Measurements from ENCODE around the gene C7orf57.
A peak's percentile ranks its signal among the peaks of the same experiment; 100 is the strongest.
"Not testable (repeated sequence)": the region's sequence is repeated elsewhere in the genome, so short reads cannot be mapped to it uniquely, and the experiment has no call there.

C7orf57 gene

DNA sequence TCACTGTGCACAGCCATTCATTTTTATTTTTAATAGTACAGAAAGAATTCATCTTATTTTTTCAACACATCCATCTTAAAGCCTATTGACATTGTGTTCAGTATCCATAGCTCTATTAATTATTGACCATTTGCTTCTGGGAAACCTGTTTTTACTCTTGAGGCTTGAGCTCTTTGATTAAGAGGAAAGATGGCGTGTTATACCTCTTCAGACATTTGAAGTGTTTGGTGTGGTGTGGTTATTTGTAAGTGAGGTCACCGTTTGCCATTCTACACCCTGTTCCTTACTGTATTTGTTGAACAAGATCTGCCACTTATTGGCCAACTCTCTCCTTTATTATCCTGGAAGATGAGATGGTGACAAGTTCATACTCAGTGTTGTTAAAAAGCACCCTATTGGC is 18.4 kb downstream of the C7orf57 start:
- H3K36me3 ChIP-seq (ENCODE audit: insufficient read depth, low read length) = no peaks in the 10 kb centered on the region
- no peak overlapping the region for H3K27ac ChIP-seq (ENCODE audit: low read depth, low read length)
- no peak overlapping the region for H3K4me3 ChIP-seq (ENCODE audit: low read length)
- H3K27me3 ChIP-seq (ENCODE audit: insufficient read depth, low read length) = no peaks in the 10 kb centered on the region
- WGBS = 73% methylated on average over 1 of the region's 2 CpGs
- H3K4me1 ChIP-seq (ENCODE audit: insufficient read depth, low read length) = no peaks in the 10 kb centered on the region
- no peak overlapping the region for H3K9ac ChIP-seq (ENCODE audit: low read depth, low read length)
- H3K9me3 ChIP-seq (ENCODE audit: insufficient read depth, low read depth, low read length) = peaks cover 9% of the 10 kb centered on the region; the same call in 1 of the 2 replicates

DNA sequence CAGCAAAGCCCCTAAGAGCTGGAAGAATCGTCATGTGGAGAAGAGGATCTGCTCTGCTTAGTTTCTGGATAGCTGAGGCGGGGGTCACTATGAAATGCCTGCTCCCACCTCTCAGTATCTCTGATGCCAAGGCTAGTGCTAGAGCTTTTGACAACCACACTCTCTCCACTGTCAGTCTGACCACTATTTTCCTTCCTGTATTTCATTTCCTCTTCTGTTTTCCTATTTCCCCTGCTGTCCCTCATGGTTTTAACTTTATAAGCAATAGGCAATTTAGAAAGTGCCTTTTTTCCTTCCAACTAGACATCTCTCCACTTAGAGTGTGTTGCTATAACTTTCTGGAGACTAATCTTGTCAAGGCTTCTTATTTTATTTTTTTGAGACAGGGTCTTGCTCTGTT is 23.6 kb downstream of the C7orf57 start:
- Histone ChIP-seq H3K36me3 (ENCODE audit: insufficient read depth, low read length) (no peaks in the 10 kb centered on the region), H3K27me3 (ENCODE audit: insufficient read depth, low read length) (no peaks in the 10 kb centered on the region), H3K9me3 (ENCODE audit: insufficient read depth, low read depth, low read length) (peaks cover 11% of the 10 kb centered on the region; the same call in 1 of the 2 replicates), H3K4me1 (ENCODE audit: insufficient read depth, low read length) (no peaks in the 10 kb centered on the region), H3K4me3 (ENCODE audit: low read length) (no peak overlapping the region), H3K9ac (ENCODE audit: low read depth, low read length) (no peak overlapping the region), H3K27ac (ENCODE audit: low read depth, low read length) (no peak overlapping the region)
- 90% methylated on average over 2 of the region's 2 CpGs for WGBS

DNA sequence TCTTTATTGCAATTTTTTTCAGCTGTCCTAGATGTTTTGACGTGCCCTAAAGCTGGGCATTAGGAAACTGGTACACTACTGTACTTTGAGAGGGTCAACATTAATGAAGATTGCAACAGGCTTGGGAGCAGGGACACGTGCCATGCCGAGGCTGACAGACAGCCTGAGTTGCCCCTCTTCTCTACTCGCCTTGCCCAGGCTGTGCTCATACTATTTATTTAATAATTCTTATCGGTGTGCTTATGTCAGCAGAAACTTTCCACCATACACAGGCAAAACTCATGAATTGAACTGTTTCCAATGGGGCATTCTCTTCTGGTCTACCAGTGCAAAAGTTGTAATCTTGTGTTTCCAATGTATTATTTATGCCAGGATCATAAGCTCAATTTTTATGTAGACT is 24.4 kb downstream of the C7orf57 start:
- no peak overlapping the region for H3K27ac ChIP-seq (ENCODE audit: low read depth, low read length)
- WGBS = 92% methylated on average over 5 of the region's 5 CpGs

DNA sequence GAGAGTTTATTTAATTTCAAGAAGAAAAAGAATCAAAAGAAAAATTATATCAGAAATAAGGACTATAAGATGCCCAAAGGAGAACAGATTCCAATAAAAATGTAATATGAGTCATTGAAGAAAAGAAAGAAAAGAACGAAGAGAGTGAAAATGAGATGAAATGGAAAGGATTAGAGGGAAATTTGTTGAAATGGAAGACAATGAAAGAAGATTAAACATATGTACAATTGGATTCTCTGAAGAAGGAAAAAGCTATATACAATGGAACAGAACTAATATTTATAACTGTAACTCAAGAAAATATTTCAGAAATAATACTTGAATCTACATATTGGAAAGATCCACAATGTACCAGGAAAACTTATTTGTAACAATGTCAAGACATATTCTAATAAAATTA is 28.6 kb downstream of the C7orf57 start:
- no peaks in the 10 kb centered on the region for H3K4me1 ChIP-seq (ENCODE audit: insufficient read depth, low read length)
- H3K9me3 ChIP-seq (ENCODE audit: insufficient read depth, low read depth, low read length) = peaks cover 3% of the 10 kb centered on the region; the same call in 1 of the 2 replicates
- H3K27me3 ChIP-seq (ENCODE audit: insufficient read depth, low read length) = no peaks in the 10 kb centered on the region
- H3K27ac ChIP-seq (ENCODE audit: low read depth, low read length) = no peak overlapping the region
- H3K4me3 ChIP-seq (ENCODE audit: low read length) = no peak overlapping the region
- H3K9ac ChIP-seq (ENCODE audit: low read depth, low read length) = no peak overlapping the region
- H3K36me3 ChIP-seq (ENCODE audit: insufficient read depth, low read length) = no peaks in the 10 kb centered on the region
- WGBS = 89% methylated on average over 1 of the region's 1 CpG

More for the DNA sequence above, 24.4 kb downstream of the C7orf57 start:
- no peak overlapping the region for H3K4me3 ChIP-seq (ENCODE audit: low read length)
- H3K9ac ChIP-seq (ENCODE audit: low read depth, low read length) = no peak overlapping the region
- peaks cover 13% of the 10 kb centered on the region; the same call in 1 of the 2 replicates for H3K9me3 ChIP-seq (ENCODE audit: insufficient read depth, low read depth, low read length)
- no peaks in the 10 kb centered on the region for H3K27me3 ChIP-seq (ENCODE audit: insufficient read depth, low read length)
- no peaks in the 10 kb centered on the region for H3K36me3 ChIP-seq (ENCODE audit: insufficient read depth, low read length)
- H3K4me1 ChIP-seq (ENCODE audit: insufficient read depth, low read length) = no peaks in the 10 kb centered on the region

DNA sequence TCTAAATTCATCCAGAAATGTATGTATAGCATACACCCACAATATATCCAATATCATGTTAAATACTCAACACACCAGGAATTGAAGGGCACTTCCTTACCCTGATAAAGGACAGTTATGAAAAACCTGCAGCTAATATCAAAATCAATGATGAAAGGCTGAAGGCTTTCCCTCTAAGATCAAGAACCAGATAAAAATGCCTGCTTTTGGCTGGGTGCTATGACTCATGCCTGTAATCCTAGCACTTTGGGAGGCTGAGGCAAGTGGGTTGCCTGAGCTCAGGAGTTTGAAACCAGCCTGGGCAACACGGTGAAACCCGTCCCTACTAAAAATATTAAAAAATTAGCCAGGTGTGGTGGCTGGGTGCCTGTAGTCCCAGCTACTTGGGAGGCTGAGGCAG is 32.1 kb downstream of the C7orf57 start:
- Histone ChIP-seq H3K9ac (ENCODE audit: low read depth, low read length) (no peak overlapping the region), H3K4me3 (ENCODE audit: low read length) (no peak overlapping the region), H3K4me1 (ENCODE audit: insufficient read depth, low read length) (no peaks in the 10 kb centered on the region), H3K36me3 (ENCODE audit: insufficient read depth, low read length) (no peaks in the 10 kb centered on the region), H3K27ac (ENCODE audit: low read depth, low read length) (no peak overlapping the region), H3K9me3 (ENCODE audit: insufficient read depth, low read depth, low read length) (peaks cover 8% of the 10 kb centered on the region; the same call in 1 of the 2 replicates), H3K27me3 (ENCODE audit: insufficient read depth, low read length) (no peaks in the 10 kb centered on the region)
- 100% methylated on average over 2 of the region's 2 CpGs for WGBS

DNA sequence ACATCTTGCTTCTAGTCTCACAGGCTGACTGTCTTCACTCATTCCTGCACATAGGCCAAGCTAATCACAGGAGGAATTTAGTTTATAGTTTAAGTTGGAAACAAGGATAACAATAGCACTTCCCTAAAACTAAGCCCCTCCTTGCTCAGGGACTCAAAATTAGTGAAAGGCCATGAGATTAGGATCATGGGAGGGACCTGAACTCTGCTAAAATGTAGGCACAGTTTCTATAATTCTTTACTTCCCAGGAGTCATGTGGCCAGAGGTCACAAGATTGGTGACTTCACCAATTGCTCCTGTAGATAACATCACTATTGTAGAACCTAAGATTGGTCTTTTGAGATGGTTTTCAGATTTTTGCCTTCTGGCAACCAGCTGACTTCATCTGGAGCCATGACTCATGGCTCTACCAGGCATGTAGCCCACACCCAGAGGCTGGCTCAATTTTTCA is 38.9 kb downstream of the C7orf57 start:
- no peak overlapping the region for H3K9ac ChIP-seq (ENCODE audit: low read depth, low read length)
- H3K27ac ChIP-seq (ENCODE audit: low read depth, low read length) = no peak overlapping the region
- H3K36me3 ChIP-seq (ENCODE audit: insufficient read depth, low read length) = no peaks in the 10 kb centered on the region

DNA sequence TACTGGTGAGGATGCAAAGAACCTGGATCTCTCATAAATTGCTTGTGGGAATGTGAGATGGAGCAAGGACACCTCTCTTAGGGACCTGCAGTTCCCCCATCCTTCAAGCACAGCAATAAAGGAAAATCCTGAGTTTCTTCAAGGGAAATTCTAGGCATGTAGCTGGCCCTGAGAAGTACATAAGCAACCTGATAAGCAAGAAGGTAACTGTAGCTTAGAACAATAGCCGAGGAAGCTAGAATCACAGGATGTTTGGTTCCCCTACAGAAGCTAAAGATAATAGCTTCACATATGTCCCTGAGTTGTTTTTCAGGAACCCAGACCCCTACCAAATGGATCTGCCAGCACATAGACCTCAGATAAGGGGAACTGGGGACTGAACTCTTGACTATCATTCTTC is 42.1 kb downstream of the C7orf57 start:
- Histone ChIP-seq H3K27me3 (ENCODE audit: insufficient read depth, low read length) (no peaks in the 10 kb centered on the region), H3K36me3 (ENCODE audit: insufficient read depth, low read length) (no peaks in the 10 kb centered on the region), H3K9me3 (ENCODE audit: insufficient read depth, low read depth, low read length) (peaks cover 7% of the 10 kb centered on the region; the same call in 1 of the 2 replicates), H3K4me3 (ENCODE audit: low read length) (no peak overlapping the region), H3K9ac (ENCODE audit: low read depth, low read length) (no peak overlapping the region), H3K4me1 (ENCODE audit: insufficient read depth, low read length) (peaks cover 4% of the 10 kb centered on the region; the same call in 1 of the 2 replicates), H3K27ac (ENCODE audit: low read depth, low read length) (no peak overlapping the region)
- WGBS = 92% methylated on average over 1 of the region's 1 CpG

More for the DNA sequence above, 38.9 kb downstream of the C7orf57 start:
- H3K9me3 ChIP-seq (ENCODE audit: insufficient read depth, low read depth, low read length) = 0 out of 2 replicates have a peak, but pooled peaks cover 5% of the 10 kb centered on the region
- H3K4me3 ChIP-seq (ENCODE audit: low read length) = no peak overlapping the region
- no peaks in the 10 kb centered on the region for H3K27me3 ChIP-seq (ENCODE audit: insufficient read depth, low read length)
- H3K4me1 ChIP-seq (ENCODE audit: insufficient read depth, low read length) = no peaks in the 10 kb centered on the region

DNA sequence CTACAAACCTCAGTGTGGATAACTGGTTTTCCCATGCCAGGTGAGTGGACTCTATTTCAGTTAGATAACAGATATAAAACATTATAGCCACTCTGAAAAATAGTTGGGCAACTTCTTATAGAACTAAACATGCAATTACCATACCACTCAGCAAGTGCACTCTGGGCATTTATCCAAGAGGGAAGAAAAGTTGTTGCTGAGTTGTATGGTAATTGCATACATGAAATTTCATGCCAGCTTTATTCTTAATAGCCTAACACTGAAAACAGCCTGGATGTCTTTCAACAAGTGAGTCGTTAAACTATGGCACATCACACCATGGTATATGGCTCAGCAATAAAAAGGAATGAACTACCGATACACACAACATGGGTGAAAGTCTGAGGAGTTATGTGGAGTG is 43.1 kb downstream of the C7orf57 start:
- 91% methylated on average over 2 of the region's 2 CpGs for WGBS
- no peak overlapping the region for H3K4me3 ChIP-seq (ENCODE audit: low read length)
- no peak overlapping the region for H3K9ac ChIP-seq (ENCODE audit: low read depth, low read length)
- no peaks in the 10 kb centered on the region for H3K36me3 ChIP-seq (ENCODE audit: insufficient read depth, low read length)
- peaks cover 7% of the 10 kb centered on the region; the same call in 1 of the 2 replicates for H3K9me3 ChIP-seq (ENCODE audit: insufficient read depth, low read depth, low read length)
- no peaks in the 10 kb centered on the region for H3K27me3 ChIP-seq (ENCODE audit: insufficient read depth, low read length)
- H3K4me1 ChIP-seq (ENCODE audit: insufficient read depth, low read length) = peaks cover 7% of the 10 kb centered on the region; the same call in 1 of the 2 replicates
- H3K27ac ChIP-seq (ENCODE audit: low read depth, low read length) = no peak overlapping the region

DNA sequence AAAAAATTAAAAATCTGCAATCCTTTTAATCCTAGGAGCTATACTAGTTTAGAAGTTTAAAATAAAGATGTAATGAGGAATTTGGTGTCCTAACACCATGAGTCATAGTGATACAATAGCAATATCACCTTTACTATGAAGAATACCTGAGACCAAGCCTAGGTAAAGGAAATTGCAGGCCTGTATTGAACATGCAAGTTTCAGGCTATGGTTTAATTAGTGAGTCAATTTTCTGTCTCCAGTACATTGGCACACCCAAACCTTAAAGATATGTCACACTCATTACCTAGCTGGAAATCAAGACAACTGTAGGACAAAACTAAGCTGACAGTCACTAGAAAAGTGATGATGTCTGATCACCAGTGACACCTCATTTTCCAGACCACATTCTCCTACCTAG is 47.0 kb downstream of the C7orf57 start:
- not testable (repeated sequence) for H3K27me3 ChIP-seq (ENCODE audit: insufficient read depth, low read length); H3K36me3 ChIP-seq (ENCODE audit: insufficient read depth, low read length); H3K4me3 ChIP-seq (ENCODE audit: low read length); H3K27ac ChIP-seq (ENCODE audit: low read depth, low read length); H3K9me3 ChIP-seq (ENCODE audit: insufficient read depth, low read depth, low read length); H3K9ac ChIP-seq (ENCODE audit: low read depth, low read length)
- H3K4me1 ChIP-seq (ENCODE audit: insufficient read depth, low read length) = peaks cover 26% of the 10 kb centered on the region

DNA sequence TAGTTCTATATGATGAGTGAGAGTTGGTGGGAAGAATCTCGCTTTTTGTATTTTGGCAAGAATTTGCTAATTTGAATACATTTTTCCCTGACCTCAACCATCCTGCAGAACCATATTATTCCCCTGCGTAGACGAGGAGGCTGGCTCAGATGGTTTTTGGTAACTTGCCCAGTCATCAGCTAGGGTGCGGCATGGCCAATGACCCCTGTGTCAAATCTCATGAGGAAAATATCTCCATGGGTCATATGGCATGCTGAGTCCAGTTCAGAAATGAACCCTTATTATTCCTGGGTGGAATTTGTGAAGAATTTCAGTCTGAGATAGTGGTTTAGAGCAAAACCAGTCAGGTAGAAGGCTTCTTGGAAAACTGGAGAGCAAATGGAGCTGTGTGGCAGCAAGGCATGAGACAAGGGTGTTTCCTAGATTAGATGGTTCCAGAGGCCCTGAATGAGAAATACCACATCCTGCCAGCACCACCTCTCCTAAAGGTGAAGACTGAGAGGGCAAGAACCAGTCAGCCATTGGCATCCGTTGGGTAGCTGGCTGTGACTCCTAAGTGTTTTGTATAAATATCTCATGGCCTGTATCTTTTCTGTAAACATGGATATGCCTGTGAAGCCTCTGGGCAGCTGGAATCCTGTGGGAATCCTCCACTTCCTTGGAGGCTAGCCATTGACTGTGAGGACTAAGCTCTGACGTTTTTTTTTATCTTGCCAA is 47.9 kb downstream of the C7orf57 start:
- H3K27ac ChIP-seq (ENCODE audit: low read depth, low read length) = no peak overlapping the region
- H3K4me1 ChIP-seq (ENCODE audit: insufficient read depth, low read length) = peaks cover 28% of the 10 kb centered on the region
- H3K9ac ChIP-seq (ENCODE audit: low read depth, low read length) = no peak overlapping the region
- H3K9me3 ChIP-seq (ENCODE audit: insufficient read depth, low read depth, low read length) = peaks cover 7% of the 10 kb centered on the region; the same call in 1 of the 2 replicates
- H3K36me3 ChIP-seq (ENCODE audit: insufficient read depth, low read length) = no peaks in the 10 kb centered on the region
- H3K27me3 ChIP-seq (ENCODE audit: insufficient read depth, low read length) = no peaks in the 10 kb centered on the region
- WGBS = 86% methylated on average over 5 of the region's 6 CpGs
- no peak overlapping the region for H3K4me3 ChIP-seq (ENCODE audit: low read length)

DNA sequence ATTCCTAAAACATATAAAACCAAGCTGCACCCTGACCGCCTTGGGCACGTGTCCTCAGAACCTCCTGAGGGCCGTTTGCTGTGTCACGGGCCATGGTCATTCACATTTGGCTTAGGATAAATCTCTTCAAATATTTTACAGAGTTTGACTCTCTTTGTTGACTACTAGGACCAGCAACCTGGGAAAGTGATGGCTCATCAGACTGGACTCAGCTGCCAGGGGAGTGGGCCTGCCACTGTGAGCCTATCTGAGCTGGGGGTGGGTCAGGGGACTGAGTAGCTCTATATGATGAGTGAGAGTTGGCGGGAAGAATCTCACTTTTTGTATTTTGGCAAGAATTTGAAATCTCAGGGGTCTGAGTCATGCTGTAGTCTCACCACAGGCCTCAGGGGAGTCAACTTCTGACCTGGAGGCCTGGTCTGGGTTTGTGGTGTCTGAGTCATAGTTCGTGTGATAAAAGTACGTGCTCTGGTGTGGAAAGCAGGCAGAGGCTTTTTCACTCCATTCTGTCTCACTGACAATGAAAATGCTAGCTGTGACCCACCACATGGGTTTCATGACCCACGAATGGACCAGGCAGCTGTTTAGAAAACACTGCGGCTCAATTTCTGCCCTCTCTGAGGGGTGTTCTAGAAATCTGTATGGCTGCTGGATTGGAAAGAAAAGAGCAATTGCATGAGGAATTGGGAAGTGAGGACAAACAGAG is 49.5 kb downstream of the C7orf57 start:
- 83% methylated on average over 9 of the region's 9 CpGs for WGBS
- Histone ChIP-seq H3K27ac (ENCODE audit: low read depth, low read length) (peak overlapping the region; percentile 47), H3K9ac (ENCODE audit: low read depth, low read length) (no peak overlapping the region; the same call in 1 of the 2 replicates), H3K27me3 (ENCODE audit: insufficient read depth, low read length) (no peaks in the 10 kb centered on the region), H3K4me3 (ENCODE audit: low read length) (no peak overlapping the region), H3K4me1 (ENCODE audit: insufficient read depth, low read length) (peaks cover 28% of the 10 kb centered on the region), H3K36me3 (ENCODE audit: insufficient read depth, low read length) (no peaks in the 10 kb centered on the region), H3K9me3 (ENCODE audit: insufficient read depth, low read depth, low read length) (peaks cover 3% of the 10 kb centered on the region; the same call in 1 of the 2 replicates)
